HCT116 (cell line): ENCODE measurements around the gene NAA15. TPM values are rescaled to one million over a fixed set of nuclear protein-coding genes. Genes with fewer than 3 reads are reported as not detected.

Experiments
- ATAC-seq: fragments of 200-7000 bp; cut with Tn5 transposase; 2 replicates; pipeline ENCODE4 v1.9.1; 2020; ENCODE audit warnings: mild to moderate bottlenecking, moderate library complexity
- BruUV-seq: library from RNA; stranded (reverse); fragments of 400-500 nt; replicated peaks from 2 replicates; lab custom pipeline; 2021; lab: Mats Ljungman, UMichigan
- CTCF ChIA-PET: fragments of 300-600 bp; sonication (Branson Sonifier 250); formaldehyde crosslinking; loops from one replicate; lab custom pipeline; 2021; ENCODE audit warnings: antibody characterized with exemption; lab: Charles Lee
- POLR2A ChIA-PET: fragments of 300-600, 350-600 bp; sonication (Branson Sonifier 250); formaldehyde crosslinking; loops from one replicate; lab custom pipeline; 2021; ENCODE audit warnings: antibody characterized with exemption; lab: Charles Lee
- RAD21 ChIA-PET, 2 experiments: fragments of 300-600 bp; sonication (Branson Sonifier 250); formaldehyde crosslinking; loops; one replicate each; lab custom pipeline; 2023; ENCODE audit warnings: low total read pairs in 2 of 2; ENCODE audit not compliant: uncharacterized antibody in 2 of 2, unreplicated experiment in 2 of 2, low non-redundant PET in 1 of 2; lab: Charles Lee
- DNase-seq: peaks from one replicate; pipeline ENCODE4 v3.0.0-alpha.2; 2010; ENCODE audit warnings: low read depth, low spot score
- H2AFZ ChIP-seq: fragments of 200-600 bp; shearing (Covaris generic), sonication (generic); 2 replicates; pipeline ENCODE4 v1.6.1; 2017; ENCODE audit warnings: low read depth, mixed run types, mixed read lengths, antibody characterized with exemption, low read length; ENCODE audit not compliant: poor library complexity, severe bottlenecking
- H3K27ac ChIP-seq: 2 replicates; pipeline ENCODE4 v1.5.1; 2012; ENCODE audit warnings: low read depth, low read length
- H3K27me3 ChIP-seq: fragments of 200-600 bp; sonication (generic); 2 replicates; pipeline ENCODE4 v1.6.1; 2016; ENCODE audit warnings: mixed run types, low read length, mixed read lengths; ENCODE audit not compliant: insufficient read depth
- H3K36me3 ChIP-seq, 2 experiments: fragments of 200-500 bp in 1 of 2; fragments of 200-600 bp in 1 of 2; sonication (Bioruptor generic) in 1 of 2; sonication (generic) in 1 of 2; 2 replicates each; pipeline versions ENCODE4 v1.5.1 to v1.6.1; 2014 to 2016; ENCODE audit warnings: low read length in 2 of 2, inconsistent platforms in 1 of 2, mixed read lengths in 1 of 2, mixed run types in 1 of 2; ENCODE audit not compliant: insufficient read depth in 2 of 2, control insufficient read depth in 1 of 2
- H3K4me1 ChIP-seq, 2 experiments: fragments of 200-600 bp in 1 of 2; sonication (generic) in 1 of 2; 2 replicates each; pipeline versions ENCODE4 v1.5.1 to v1.6.1; 2012 to 2017; ENCODE audit warnings: low read length in 2 of 2, inconsistent platforms in 1 of 2, mild to moderate bottlenecking in 1 of 2, mixed read lengths in 1 of 2, mixed run types in 1 of 2, moderate library complexity in 1 of 2; ENCODE audit not compliant: insufficient read depth in 2 of 2, control insufficient read depth in 1 of 2
- H3K4me2 ChIP-seq: fragments of 200-600 bp; sonication (generic); 2 replicates; pipeline ENCODE4 v1.6.1; 2017; ENCODE audit warnings: mixed run types, low read length, mixed read lengths
- H3K4me3 ChIP-seq, 2 experiments: fragments of 200-600 bp in 1 of 2; sonication (generic) in 1 of 2; replicated peaks in 1 of 2; 2 replicates each; pipeline ENCODE4 v1.5.1; 2011 to 2016; ENCODE audit warnings: low read length in 2 of 2, control low read depth in 1 of 2, low read depth in 1 of 2, mild to moderate bottlenecking in 1 of 2, mixed read lengths in 1 of 2, mixed run types in 1 of 2
- H3K79me2 ChIP-seq: fragments of 200-600 bp; sonication (generic); 2 replicates; pipeline ENCODE4 v1.6.1; 2017; ENCODE audit warnings: mild to moderate bottlenecking, mixed run types, low read length, moderate library complexity, mixed read lengths; ENCODE audit not compliant: insufficient read depth
- H3K9ac ChIP-seq: fragments of 200-600 bp; sonication (generic); 2 replicates; pipeline ENCODE4 v1.6.1; 2016; ENCODE audit warnings: low read length, mixed read lengths
- H3K9me2 ChIP-seq: fragments of 200-600 bp; sonication (generic), shearing (Covaris generic); 2 replicates; pipeline ENCODE4 v1.6.1; 2017; ENCODE audit warnings: mixed run types, mild to moderate bottlenecking, moderate library complexity; ENCODE audit not compliant: insufficient read depth
- H3K9me3 ChIP-seq, 2 experiments: fragments of 200-500 bp in 1 of 2; fragments of 200-600 bp in 1 of 2; sonication (Bioruptor generic) in 1 of 2; sonication (generic) in 1 of 2; 2 replicates each; pipeline ENCODE4 v1.6.1; 2014 to 2017; ENCODE audit warnings: low read length in 2 of 2, mixed read lengths in 2 of 2, inconsistent platforms in 1 of 2, low read depth in 1 of 2, mild to moderate bottlenecking in 1 of 2, mixed run types in 1 of 2, moderate library complexity in 1 of 2; ENCODE audit not compliant: control insufficient read depth in 1 of 2, insufficient read depth in 1 of 2
- H4K20me1 ChIP-seq: fragments of 200-600 bp; sonication (generic), shearing (Covaris generic); 2 replicates; pipeline ENCODE4 v1.6.1; 2017; ENCODE audit warnings: mixed run types, mild to moderate bottlenecking, moderate library complexity; ENCODE audit not compliant: insufficient read depth
- ELF1 ChIP-seq: IDR thresholded peaks from 2 replicates; pipeline ENCODE4 v1.6.1; 2012; ENCODE audit warnings: low read depth, borderline replicate concordance
- EZH2phosphoT487 ChIP-seq: fragments of 200-600 bp; IDR thresholded peaks from 2 replicates; pipeline ENCODE4 v1.6.1; 2018; ENCODE audit warnings: antibody characterized with exemption, borderline replicate concordance
- FOSL1 ChIP-seq: IDR thresholded peaks from 2 replicates; pipeline ENCODE4 v1.6.1; 2012; ENCODE audit warnings: low read depth
- REST ChIP-seq: IDR thresholded peaks from 2 replicates; pipeline ENCODE4 v1.6.1; 2012; ENCODE audit warnings: low read depth
- ZBTB33 ChIP-seq: IDR thresholded peaks from 2 replicates; pipeline ENCODE4 v1.6.1; 2011; ENCODE audit warnings: mild to moderate bottlenecking, low read length, moderate library complexity; ENCODE audit not compliant: insufficient replicate concordance; ENCODE audit errors: extremely low read depth
- intact Hi-C: fragments of 100-400 bp; cut with micrococcal nuclease; formaldehyde crosslinking; loops from 2 replicates; pipeline ENCODE4 v1.10.0; 2022
- total RNA-seq: library from RNA; stranded (reverse); gene quantifications from one replicate; pipeline ENCODE4 v1.2.1, GENCODE V29; 2021; ENCODE audit not compliant: unreplicated experiment

The NAA15 gene
- total RNA-seq, 1 experiment from 2014 or later = 79.7 TPM

- Histone ChIP-seq H3K4me3 (no peak overlapping the region), H3K4me1 (no peaks in the 10 kb centered on the region), H3K27ac (no peak overlapping the region), H3K27me3 (no peaks in the 10 kb centered on the region), H3K9me2 (no peaks in the 10 kb centered on the region), H3K79me2 (no peaks in the 10 kb centered on the region), H3K4me2 (no peak overlapping the region), H4K20me1 (no peaks in the 10 kb centered on the region), H3K9me3 (no peaks in the 10 kb centered on the region), H3K9ac (no peak overlapping the region), H2AFZ (no peak overlapping the region), H3K36me3 (peaks cover 0 to 4% of the 10 kb centered on the region in 2 experiments; a peak in 1 of 4 replicates)
- no peak for ATAC-seq
- CTCF ChIA-PET = no interaction called here
- RAD21 ChIA-PET = no interaction called here
- intact Hi-C loops = no loop called here
- POLR2A ChIA-PET = no interaction called here
- BruUV-seq = no TSS peak
- TF ChIP-seq ZBTB33 = no peak
- no peak for TF ChIP-seq REST
- TF ChIP-seq FOSL1 = no peak
- TF ChIP-seq ELF1 = no peak
- TF ChIP-seq EZH2phosphoT487 = no peak
- no peak for DNase-seq
Observed at GRCh38 chr4:139402436-139402835, 101.1 kb downstream of the NAA15 start.
